Left ventricle myocardium superior (tissue), 1 donor: Measurements from ENCODE around the gene MYL1. TPM values are rescaled to one million over a fixed set of nuclear protein-coding genes. Genes with fewer than 3 reads are reported as not detected.

ENCODE experiments used
- ATAC-seq: fragments of 200-7000 bp; cut with Tn5 transposase; one replicate; pipeline ENCODE4 v1.9.1; 2020; ENCODE audit warnings: mild to moderate bottlenecking, moderate library complexity
- DNase-seq: peaks from one replicate; pipeline ENCODE4 v3.0.0-alpha.2; 2020
- intact Hi-C: fragments of 100-400 bp; cut with micrococcal nuclease; formaldehyde crosslinking; loops from one replicate; pipeline ENCODE4 v1.11.0; 2022
- total RNA-seq: library from RNA; stranded (reverse); fragmentation: NEBNext Ultra II Directional; extraction: Animal tissue kit (Norgen Biotek cat#: 25700); gene quantifications from one replicate; pipeline ENCODE4 v1.2.1, GENCODE V29; 2021
- donor health status: DM: no; HTN: yes; CAD: no; lungs with severe emphysema.

Gene MYL1
- total RNA-seq, 1 donor from 2014 or later = not detected

DNA sequence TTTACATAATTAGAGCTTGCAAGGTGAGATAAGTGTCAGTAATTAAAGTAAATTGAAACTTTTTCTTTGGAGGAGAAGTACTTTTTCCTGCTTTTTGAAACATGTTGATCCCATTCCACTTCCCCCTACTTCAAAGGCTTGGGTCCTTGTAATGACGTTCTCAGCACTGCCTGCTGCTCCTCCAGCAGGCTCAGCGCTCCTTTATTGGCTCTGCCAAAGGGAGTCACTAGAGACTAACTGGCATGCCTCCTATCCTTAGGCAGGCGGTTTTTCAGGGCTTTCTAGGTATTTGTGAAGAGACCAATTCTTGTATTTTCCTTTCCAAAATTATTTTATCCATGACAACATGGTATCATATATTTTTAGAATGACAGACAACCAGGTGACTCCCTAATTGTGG is 45.8 kb downstream of the MYL1 start:
- intact Hi-C loops = no loop called here
- ATAC-seq (no peak), DNase-seq (no peak)

DNA sequence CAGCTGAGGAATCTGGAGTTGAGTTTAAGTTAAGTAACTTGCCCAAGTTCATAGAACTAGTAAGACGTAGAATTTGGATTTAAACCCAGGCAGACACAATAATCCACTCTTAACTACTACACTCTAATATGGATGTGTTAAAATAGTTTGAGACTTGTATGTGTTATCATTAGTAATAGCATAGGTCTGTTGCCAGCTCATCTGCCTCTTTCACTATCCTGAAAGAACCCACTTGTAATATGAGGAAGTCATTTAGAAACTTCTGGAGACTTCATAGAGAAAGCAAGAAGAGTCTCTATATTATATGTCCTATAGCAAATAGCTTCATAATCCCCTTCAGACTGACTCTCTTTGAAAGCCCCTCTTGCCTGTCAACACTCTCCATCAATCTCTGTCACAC is 46.7 kb downstream of the MYL1 start:
- ATAC-seq = no peak
- intact Hi-C loops = no loop called here

DNA sequence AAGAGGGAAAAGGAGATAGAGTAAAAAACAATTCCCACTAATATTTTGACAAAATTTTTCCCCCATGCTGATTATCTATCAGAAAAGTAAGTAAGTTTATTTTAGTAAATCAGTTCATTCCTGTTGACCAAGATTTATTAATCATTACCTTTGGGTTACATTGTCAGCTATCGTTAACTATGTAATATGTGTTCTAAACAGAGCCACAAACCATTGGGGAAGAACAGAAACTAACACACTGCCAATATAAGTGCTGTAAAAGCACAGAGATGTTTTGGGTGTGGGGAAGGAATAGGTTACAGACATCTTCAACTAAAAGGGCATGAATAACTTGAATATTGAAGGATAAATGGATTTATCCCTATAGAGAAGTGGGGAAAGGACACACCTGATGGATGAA is 47.3 kb downstream of the MYL1 start:
- no peak for DNase-seq
- intact Hi-C loops = no loop called here
- ATAC-seq = no peak

More for the DNA sequence above, 46.7 kb downstream of the MYL1 start:
- DNase-seq = no peak

DNA sequence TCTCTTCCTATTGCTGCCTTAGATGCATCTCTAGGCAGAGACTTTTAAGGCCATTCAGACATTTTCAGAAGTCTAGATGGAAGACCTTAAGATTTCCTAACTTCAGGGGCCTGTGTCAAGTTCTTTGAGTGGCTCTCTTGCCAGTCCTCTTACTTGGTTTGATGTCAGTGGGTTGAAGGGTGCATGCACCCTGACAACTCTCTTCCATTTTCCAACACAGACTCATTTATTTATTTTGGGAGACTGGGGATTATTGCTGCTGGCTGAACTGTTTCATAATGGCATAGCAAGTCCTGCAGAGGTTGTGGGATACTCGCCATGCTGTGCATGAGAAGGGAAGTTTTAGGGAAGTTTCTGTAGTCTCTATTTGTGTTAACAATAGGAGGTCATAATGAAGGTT is 50.7 kb downstream of the MYL1 start:
- no peak for DNase-seq
- no peak for ATAC-seq
- intact Hi-C loops = no loop called here

DNA sequence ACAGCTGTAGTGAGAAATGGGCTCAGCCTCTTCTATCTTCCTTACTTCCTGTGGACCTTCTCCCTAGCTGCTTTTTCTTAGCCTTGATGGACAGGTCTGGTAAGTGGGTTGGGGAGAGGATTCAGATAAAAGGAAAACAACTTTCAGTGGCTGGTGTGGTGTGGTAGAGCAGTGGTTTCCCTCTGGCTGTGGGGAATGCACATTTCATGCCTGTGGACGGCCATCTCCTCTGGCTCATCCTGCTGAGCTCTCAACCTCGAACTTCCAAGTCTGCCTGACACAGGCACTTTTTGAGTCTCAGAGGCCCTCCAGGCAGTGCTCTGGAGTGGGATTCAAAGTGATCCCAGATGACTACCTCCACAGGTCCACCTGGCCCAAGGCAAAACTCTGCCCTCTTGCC is 51.1 kb downstream of the MYL1 start:
- DNase-seq (no peak), ATAC-seq (no peak)
- intact Hi-C loops = no loop called here

DNA sequence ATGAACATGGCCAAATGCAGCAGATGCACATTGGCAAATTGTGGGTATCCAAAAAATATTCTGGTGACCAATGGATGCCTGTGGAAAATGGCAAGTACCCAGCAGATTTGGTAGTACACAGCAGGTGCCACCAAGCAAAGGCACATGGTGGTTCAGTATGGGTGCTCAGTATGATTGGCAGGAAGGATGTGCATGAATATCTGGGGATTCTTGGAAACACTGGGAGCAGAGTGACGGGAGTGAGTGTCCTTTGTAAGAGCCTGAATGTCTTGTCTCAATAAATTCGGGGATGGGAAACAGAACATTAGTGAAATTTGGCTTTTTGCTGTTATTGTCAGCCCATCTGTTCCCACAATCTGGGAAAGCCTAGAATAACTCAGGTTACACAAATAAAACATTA is 52.9 kb downstream of the MYL1 start:
- ATAC-seq (no peak), DNase-seq (no peak)
- intact Hi-C loops = no loop called here

DNA sequence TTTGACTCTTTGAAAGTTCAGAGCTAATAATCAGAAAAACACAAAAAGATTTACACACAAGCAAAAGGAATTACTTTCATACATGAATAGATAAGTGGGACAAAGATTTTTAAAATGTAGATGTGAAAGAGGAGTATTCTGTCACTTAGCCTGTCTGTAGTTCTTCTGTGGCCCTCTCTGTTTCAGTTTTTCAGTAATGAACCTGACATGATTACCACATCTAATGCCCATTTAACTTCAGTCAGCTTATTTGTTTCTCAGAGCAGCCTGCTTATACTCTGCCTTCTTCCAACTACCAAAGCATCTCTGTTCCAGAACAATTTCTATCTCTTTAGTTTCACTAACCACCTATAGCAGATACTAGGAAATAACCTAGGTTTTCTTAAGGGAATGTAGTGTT is 55.3 kb downstream of the MYL1 start:
- intact Hi-C loops = no loop called here
- ATAC-seq = no peak
- no peak for DNase-seq

DNA sequence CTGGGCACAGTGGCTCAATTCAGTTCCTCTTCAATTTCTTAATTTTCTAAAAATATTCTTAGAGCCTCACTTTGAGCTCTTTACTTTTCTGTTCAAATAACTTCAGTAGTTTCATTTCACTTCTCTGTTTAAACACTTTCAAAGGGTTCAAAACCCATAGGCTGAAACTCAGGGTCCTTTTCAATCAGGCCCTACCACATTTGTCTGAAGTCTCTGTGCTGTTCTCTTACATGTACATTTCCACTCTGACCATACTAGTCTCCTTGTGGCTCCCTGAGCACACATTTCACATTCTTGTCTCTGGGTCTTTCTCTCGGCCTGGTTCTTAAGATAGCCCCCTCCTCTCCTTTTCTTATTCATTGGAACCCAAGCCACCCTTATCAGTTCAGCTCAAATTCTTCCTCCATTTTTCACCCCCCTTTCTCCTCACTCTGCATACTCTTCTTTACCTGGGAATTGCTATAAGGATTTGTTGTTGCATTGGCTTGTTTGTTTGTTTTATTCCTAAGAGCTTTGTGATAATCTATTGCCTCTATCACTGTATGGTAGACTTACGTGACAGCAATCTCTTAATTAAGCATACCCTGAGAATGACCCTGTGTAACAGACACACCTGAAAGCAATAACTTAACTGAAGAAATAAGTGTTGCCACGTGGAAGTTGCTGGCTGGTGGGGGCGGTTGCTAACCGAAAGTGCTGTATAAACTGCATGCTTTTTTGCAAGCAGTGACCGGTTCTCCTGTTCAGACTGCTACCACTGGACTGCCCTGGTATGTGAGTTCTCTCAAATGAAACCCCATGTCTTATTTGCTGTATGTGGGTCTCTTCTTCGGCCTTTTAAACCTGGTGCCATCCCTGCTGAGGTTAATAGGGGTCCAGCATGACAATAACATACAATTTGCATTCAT is 62.0 kb downstream of the MYL1 start:
- intact Hi-C loops = no loop called here
- ATAC-seq (no peak), DNase-seq (no peak)

DNA sequence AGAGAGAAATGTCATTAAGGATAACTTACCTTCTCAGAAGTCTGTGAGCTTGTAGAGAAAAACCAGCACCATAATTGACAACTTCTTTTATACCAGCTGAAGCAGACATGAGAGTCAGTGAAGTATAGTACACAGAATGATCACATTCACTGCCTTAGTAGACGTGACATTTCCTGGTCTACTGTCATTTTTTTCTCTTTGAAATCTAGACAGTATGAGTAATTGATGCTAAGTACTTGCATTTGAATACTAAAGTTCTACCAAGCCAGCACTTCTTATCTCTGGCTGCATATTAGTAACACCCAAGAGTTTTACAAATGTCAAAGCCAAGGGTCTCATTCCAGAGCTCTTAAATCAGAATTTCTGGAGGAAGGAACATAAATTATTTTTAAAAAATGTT is 64.4 kb downstream of the MYL1 start:
- no peak for ATAC-seq
- intact Hi-C loops = no loop called here
- DNase-seq = no peak

Other genes starting within 250 kb of the MYL1 start
- gene KANSL1L, start 143.8 kb downstream of the MYL1 start, total RNA-seq = 17.4 TPM
- 0.59 TPM for gene ACADL, start 89.7 kb downstream of the MYL1 start, total RNA-seq
- 57.8 TPM for gene LANCL1, start 161.6 kb upstream of the MYL1 start, total RNA-seq
- gene CPS1, start 241.4 kb upstream of the MYL1 start, total RNA-seq = 3.1 TPM